ENCODE results near the gene PDPR. TPM values are rescaled to one million over a fixed set of nuclear protein-coding genes. Genes with fewer than 3 reads are reported as not detected.
"Not testable (repeated sequence)": the region's sequence is repeated elsewhere in the genome, so short reads cannot be mapped to it uniquely, and the experiment has no call there.

The PDPR gene
- polyA plus RNA-seq, 2 donors = 3.7 to 5.2 TPM

GRCh38 chr16:70174387-70174932 lies 60.3 kb downstream of the PDPR start:
- H3K4me3 ChIP-seq (ENCODE audit: low read depth in 1 of 2, low read length in 2 of 2); H3K9me3 ChIP-seq (ENCODE audit: control insufficient read depth in 2 of 2, insufficient read depth in 1 of 2, low read depth in 1 of 2, low read length in 1 of 2); H3K27ac ChIP-seq (ENCODE audit: low read depth in 2 of 2, low read length in 1 of 2); H3K36me3 ChIP-seq (ENCODE audit: control insufficient read depth in 2 of 2, insufficient read depth in 2 of 2, low read length in 1 of 2); H3K4me1 ChIP-seq (ENCODE audit: control insufficient read depth in 2 of 2, insufficient read depth in 2 of 2, low read length in 1 of 2); H3K27me3 ChIP-seq (ENCODE audit: control insufficient read depth in 1 of 2, insufficient read depth in 2 of 2, low read length in 2 of 2): not testable (repeated sequence)
- 55 to 68% methylated on average over 2 to 8 of the region's 21 CpGs for WGBS, 2 donors

DNA sequence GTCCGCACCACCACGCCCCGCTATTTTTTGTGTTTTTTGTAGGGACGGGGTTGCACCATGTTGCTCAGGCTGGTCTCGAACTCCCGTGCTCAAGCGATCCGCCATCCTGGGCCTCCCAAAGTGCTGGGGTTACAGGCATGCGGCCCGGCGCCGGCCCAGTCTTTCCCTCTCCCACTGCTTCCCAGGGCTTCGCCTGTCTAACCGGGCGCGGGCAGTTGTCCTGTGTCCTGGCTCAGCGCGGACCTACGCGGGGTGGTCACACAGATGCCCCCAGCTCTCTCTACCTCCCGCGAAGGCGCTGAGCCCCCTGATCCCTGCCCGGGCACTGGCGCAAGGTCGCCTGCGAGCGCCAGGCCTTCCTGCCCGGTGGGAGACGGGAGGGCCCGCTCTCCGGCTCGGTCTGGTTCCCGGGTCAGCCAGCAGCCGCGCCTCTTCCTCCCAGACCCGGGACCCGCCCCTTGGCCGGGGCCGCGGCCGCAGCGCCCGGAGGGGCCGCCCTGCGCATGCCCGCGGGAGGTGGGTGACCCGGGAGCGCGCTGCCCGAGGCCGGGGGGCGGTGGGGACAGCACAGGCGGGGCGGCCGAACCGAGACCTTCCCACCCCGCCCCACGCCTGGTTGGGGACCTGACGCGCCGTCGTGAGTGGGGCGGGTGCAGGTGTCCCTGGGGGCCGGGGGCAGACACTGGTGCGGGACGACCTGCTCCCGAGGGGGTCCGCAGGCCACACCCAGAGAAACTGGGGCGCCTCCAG lies 73.9 kb downstream of the PDPR start:
- not testable (repeated sequence) for H3K36me3 ChIP-seq (ENCODE audit: control insufficient read depth in 2 of 2, insufficient read depth in 2 of 2, low read length in 1 of 2); H3K27me3 ChIP-seq (ENCODE audit: control insufficient read depth in 1 of 2, insufficient read depth in 2 of 2, low read length in 2 of 2); H3K9me3 ChIP-seq (ENCODE audit: control insufficient read depth in 2 of 2, insufficient read depth in 1 of 2, low read depth in 1 of 2, low read length in 1 of 2); H3K4me1 ChIP-seq (ENCODE audit: control insufficient read depth in 2 of 2, insufficient read depth in 2 of 2, low read length in 1 of 2)
- WGBS, 2 donors = 17 to 19% methylated on average over 7 to 27 of the region's 71 CpGs
- Histone ChIP-seq H3K27ac (ENCODE audit: low read depth in 2 of 2, low read length in 1 of 2) (peak overlapping the region in 1 of 2 donors; percentile 30), H3K4me3 (ENCODE audit: low read depth in 1 of 2, low read length in 2 of 2) (peak overlapping the region in 1 of 2 donors; percentile 28)

DNA sequence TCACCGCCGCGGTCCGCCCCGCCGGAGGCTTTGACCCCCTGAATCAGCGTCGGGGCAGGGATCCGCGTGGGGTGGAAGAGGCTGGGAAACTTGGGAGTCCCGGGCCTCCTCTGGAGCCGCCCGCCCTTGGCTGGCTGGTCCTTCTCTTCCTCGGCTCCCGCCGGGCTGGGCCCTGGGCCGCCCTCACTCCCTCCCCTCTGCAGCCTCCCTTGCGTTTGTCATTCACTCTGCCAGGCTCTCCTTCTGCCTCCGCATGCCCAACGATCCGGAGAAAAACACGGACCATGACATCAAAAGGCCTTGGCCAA lies 74.4 kb downstream of the PDPR start:
- not testable (repeated sequence) for H3K27me3 ChIP-seq (ENCODE audit: control insufficient read depth in 1 of 2, insufficient read depth in 2 of 2, low read length in 2 of 2); H3K9me3 ChIP-seq (ENCODE audit: control insufficient read depth in 2 of 2, insufficient read depth in 1 of 2, low read depth in 1 of 2, low read length in 1 of 2); H3K4me1 ChIP-seq (ENCODE audit: control insufficient read depth in 2 of 2, insufficient read depth in 2 of 2, low read length in 1 of 2); H3K27ac ChIP-seq (ENCODE audit: low read depth in 2 of 2, low read length in 1 of 2); H3K36me3 ChIP-seq (ENCODE audit: control insufficient read depth in 2 of 2, insufficient read depth in 2 of 2, low read length in 1 of 2)
- peak overlapping the region in 1 of 2 donors; percentile 28 for H3K4me3 ChIP-seq (ENCODE audit: low read depth in 1 of 2, low read length in 2 of 2)
- 0 to 3% methylated on average over 2 to 11 of the region's 22 CpGs for WGBS, 2 donors

DNA sequence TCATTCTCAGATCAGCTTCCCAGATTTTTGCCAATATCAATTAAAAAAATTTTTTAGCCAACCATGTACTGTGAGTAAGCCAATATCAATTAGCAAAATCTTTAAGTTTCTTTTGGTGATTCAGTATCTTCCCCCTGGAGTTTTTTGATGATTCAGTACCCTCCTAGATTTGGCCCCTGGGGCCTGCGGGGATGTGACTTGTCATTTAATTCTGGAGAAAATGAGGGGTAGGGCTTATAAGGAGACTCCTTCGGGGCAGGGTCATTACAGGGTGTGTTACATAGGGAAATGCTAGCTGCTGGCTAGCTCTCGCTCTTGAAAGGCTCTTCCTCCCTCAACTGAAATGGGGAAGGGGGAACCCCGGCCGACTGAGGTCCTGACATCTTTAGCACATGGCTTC lies 76.4 kb downstream of the PDPR start:
- WGBS, 2 donors = no CpG with 5 or more reads among the region's 5 CpGs
- not testable (repeated sequence) for H3K4me1 ChIP-seq (ENCODE audit: control insufficient read depth in 2 of 2, insufficient read depth in 2 of 2, low read length in 1 of 2)

DNA sequence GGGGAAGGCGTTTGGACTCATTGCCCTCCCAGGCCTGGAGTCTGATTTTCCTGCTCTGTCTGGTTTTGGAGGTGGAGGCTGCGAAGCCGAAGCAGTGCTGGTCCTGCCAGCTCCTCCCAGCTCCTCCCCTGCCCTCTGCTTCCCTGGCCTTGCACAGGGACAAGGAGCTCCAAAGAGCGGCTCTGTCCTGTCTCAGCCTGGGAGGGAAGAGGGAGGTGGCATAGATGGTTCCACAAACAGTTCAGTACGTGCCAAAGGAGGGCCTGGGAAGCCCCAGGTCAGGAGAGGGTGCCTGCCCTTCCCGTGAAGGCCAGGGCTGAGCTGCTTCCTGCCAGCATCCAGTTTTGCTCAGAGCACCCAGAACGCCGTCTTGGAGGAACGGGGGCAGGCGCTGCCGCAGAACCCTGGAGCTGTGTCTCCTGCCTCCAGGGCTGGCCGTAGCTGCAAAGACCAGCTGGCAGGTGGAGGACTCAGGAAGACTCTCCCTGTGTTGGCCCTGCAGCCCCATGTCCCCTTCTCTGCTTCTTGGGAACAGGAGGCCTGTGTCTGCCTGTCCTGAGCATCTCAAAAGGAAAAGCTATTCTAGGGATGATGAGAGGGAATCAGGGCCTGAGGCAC lies 82.7 kb downstream of the PDPR start:
- not testable (repeated sequence) for H3K4me3 ChIP-seq (ENCODE audit: low read depth in 1 of 2, low read length in 2 of 2); H3K9me3 ChIP-seq (ENCODE audit: control insufficient read depth in 2 of 2, insufficient read depth in 1 of 2, low read depth in 1 of 2, low read length in 1 of 2); H3K27ac ChIP-seq (ENCODE audit: low read depth in 2 of 2, low read length in 1 of 2); H3K27me3 ChIP-seq (ENCODE audit: control insufficient read depth in 1 of 2, insufficient read depth in 2 of 2, low read length in 2 of 2); H3K4me1 ChIP-seq (ENCODE audit: control insufficient read depth in 2 of 2, insufficient read depth in 2 of 2, low read length in 1 of 2); H3K36me3 ChIP-seq (ENCODE audit: control insufficient read depth in 2 of 2, insufficient read depth in 2 of 2, low read length in 1 of 2)
- WGBS, 2 donors = 62 to 71% methylated on average over 6 to 8 of the region's 12 CpGs

More for the DNA sequence above, 76.4 kb downstream of the PDPR start:
- not testable (repeated sequence) for H3K9me3 ChIP-seq (ENCODE audit: control insufficient read depth in 2 of 2, insufficient read depth in 1 of 2, low read depth in 1 of 2, low read length in 1 of 2); H3K27ac ChIP-seq (ENCODE audit: low read depth in 2 of 2, low read length in 1 of 2); H3K4me3 ChIP-seq (ENCODE audit: low read depth in 1 of 2, low read length in 2 of 2); H3K36me3 ChIP-seq (ENCODE audit: control insufficient read depth in 2 of 2, insufficient read depth in 2 of 2, low read length in 1 of 2); H3K27me3 ChIP-seq (ENCODE audit: control insufficient read depth in 1 of 2, insufficient read depth in 2 of 2, low read length in 2 of 2)

DNA sequence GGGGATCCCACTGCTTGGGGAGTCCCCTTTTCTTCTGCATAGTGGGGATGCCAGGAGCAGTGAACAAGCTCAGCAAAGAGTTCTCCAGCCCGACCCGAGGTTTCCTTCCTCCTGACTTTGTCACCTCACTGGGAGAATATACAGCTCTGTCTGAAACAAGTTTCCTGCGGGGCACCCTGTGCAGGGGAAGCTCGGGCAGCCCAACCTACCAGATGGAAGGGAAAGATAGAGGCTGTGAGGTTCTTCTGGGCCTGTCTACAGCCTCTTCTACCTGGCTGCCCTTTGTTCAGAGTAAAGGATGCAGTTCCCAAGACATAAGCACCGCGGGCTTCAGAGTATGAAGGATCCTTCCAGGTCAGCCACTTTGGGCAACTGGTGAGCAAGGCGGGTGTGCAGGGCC lies 83.5 kb downstream of the PDPR start:
- not testable (repeated sequence) for H3K27ac ChIP-seq (ENCODE audit: low read depth in 2 of 2, low read length in 1 of 2); H3K9me3 ChIP-seq (ENCODE audit: control insufficient read depth in 2 of 2, insufficient read depth in 1 of 2, low read depth in 1 of 2, low read length in 1 of 2); H3K4me1 ChIP-seq (ENCODE audit: control insufficient read depth in 2 of 2, insufficient read depth in 2 of 2, low read length in 1 of 2); H3K27me3 ChIP-seq (ENCODE audit: control insufficient read depth in 1 of 2, insufficient read depth in 2 of 2, low read length in 2 of 2); H3K36me3 ChIP-seq (ENCODE audit: control insufficient read depth in 2 of 2, insufficient read depth in 2 of 2, low read length in 1 of 2); H3K4me3 ChIP-seq (ENCODE audit: low read depth in 1 of 2, low read length in 2 of 2)
- 73 to 74% methylated on average over 7 of the region's 7 CpGs for WGBS, 2 donors

DNA sequence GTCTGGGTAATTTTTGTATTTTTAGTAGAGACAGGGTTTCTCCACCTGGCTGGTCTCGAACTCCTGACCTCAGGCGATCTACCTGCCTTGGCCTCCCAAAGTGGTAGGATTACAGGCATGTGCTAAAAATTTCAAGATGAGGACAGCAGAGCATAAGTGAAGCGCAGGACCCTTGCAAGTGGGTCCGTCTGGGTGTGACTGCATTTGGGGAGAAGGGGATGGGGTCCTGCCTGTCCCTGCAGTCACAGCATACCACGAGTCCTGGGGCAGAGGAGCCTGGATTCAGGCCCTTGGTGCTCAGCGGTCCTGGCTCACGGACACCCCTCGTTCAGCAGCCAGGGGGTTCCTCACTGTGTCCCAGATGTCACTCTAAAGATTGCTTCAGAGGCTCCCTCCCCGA lies 84.1 kb downstream of the PDPR start:
- H3K27me3 ChIP-seq (ENCODE audit: control insufficient read depth in 1 of 2, insufficient read depth in 2 of 2, low read length in 2 of 2); H3K36me3 ChIP-seq (ENCODE audit: control insufficient read depth in 2 of 2, insufficient read depth in 2 of 2, low read length in 1 of 2); H3K9me3 ChIP-seq (ENCODE audit: control insufficient read depth in 2 of 2, insufficient read depth in 1 of 2, low read depth in 1 of 2, low read length in 1 of 2); H3K4me1 ChIP-seq (ENCODE audit: control insufficient read depth in 2 of 2, insufficient read depth in 2 of 2, low read length in 1 of 2); H3K4me3 ChIP-seq (ENCODE audit: low read depth in 1 of 2, low read length in 2 of 2); H3K27ac ChIP-seq (ENCODE audit: low read depth in 2 of 2, low read length in 1 of 2): not testable (repeated sequence)
- 85 to 92% methylated on average over 9 of the region's 9 CpGs for WGBS, 2 donors

DNA sequence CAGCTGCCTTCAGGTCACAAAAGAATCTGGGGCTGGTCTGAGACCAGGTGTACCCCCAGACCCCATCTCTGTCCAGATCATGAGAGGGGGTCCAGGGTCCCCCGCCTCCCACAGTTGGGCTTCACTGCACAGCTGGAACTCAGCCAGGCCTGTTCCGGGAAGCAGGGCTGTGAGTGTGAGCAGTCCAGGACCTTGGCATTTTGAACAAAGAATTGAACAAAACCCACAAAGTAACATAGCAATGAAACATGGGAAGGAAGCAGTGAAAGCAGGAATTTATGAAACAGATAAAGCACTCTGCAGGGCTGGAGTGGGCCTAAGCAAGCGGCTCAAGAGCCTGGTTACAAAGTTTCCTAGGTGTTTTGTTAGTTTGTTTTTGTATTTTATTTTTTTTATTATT lies 84.5 kb downstream of the PDPR start:
- H3K4me3 ChIP-seq (ENCODE audit: low read depth in 1 of 2, low read length in 2 of 2); H3K27me3 ChIP-seq (ENCODE audit: control insufficient read depth in 1 of 2, insufficient read depth in 2 of 2, low read length in 2 of 2): not testable (repeated sequence)
- 59 to 65% methylated on average over 3 of the region's 3 CpGs for WGBS, 2 donors

GRCh38 chr16:70199170-70199569 lies 85.0 kb downstream of the PDPR start:
- not testable (repeated sequence) for H3K27ac ChIP-seq (ENCODE audit: low read depth in 2 of 2, low read length in 1 of 2); H3K27me3 ChIP-seq (ENCODE audit: control insufficient read depth in 1 of 2, insufficient read depth in 2 of 2, low read length in 2 of 2); H3K36me3 ChIP-seq (ENCODE audit: control insufficient read depth in 2 of 2, insufficient read depth in 2 of 2, low read length in 1 of 2); H3K4me1 ChIP-seq (ENCODE audit: control insufficient read depth in 2 of 2, insufficient read depth in 2 of 2, low read length in 1 of 2); H3K9me3 ChIP-seq (ENCODE audit: control insufficient read depth in 2 of 2, insufficient read depth in 1 of 2, low read depth in 1 of 2, low read length in 1 of 2); H3K4me3 ChIP-seq (ENCODE audit: low read depth in 1 of 2, low read length in 2 of 2)
- 89 to 91% methylated on average over 9 of the region's 9 CpGs for WGBS, 2 donors

More for the DNA sequence above, 84.5 kb downstream of the PDPR start:
- not testable (repeated sequence) for H3K36me3 ChIP-seq (ENCODE audit: control insufficient read depth in 2 of 2, insufficient read depth in 2 of 2, low read length in 1 of 2); H3K9me3 ChIP-seq (ENCODE audit: control insufficient read depth in 2 of 2, insufficient read depth in 1 of 2, low read depth in 1 of 2, low read length in 1 of 2); H3K27ac ChIP-seq (ENCODE audit: low read depth in 2 of 2, low read length in 1 of 2); H3K4me1 ChIP-seq (ENCODE audit: control insufficient read depth in 2 of 2, insufficient read depth in 2 of 2, low read length in 1 of 2)

DNA sequence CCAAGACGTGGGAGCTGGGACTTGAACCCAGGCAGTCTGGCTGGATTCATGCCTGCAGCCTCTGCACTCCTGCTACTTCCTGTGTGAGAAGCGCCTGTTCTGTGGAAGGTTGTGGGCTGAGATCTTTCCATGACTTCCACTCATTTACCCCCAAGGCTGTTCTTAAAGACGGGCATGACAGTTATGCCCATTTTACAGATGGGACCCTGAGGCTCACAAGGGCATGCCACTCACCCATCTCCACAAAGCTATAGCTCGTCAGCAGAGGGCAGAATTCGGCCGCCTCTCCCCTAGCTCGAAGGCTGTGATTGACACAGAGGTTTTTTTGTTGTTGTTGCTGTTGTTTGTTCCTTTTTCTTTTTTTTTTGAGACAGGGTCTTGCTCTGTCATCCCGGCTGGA lies 85.9 kb downstream of the PDPR start:
- not testable (repeated sequence) for H3K4me1 ChIP-seq (ENCODE audit: control insufficient read depth in 2 of 2, insufficient read depth in 2 of 2, low read length in 1 of 2)

More for the DNA sequence above, 85.9 kb downstream of the PDPR start:
- 83 to 90% methylated on average over 7 to 8 of the region's 8 CpGs for whole genome bisulfite sequencing, 2 donors
- not testable (repeated sequence) for H3K9me3 ChIP-seq (ENCODE audit: control insufficient read depth in 2 of 2, insufficient read depth in 1 of 2, low read depth in 1 of 2, low read length in 1 of 2); H3K27ac ChIP-seq (ENCODE audit: low read depth in 2 of 2, low read length in 1 of 2); H3K36me3 ChIP-seq (ENCODE audit: control insufficient read depth in 2 of 2, insufficient read depth in 2 of 2, low read length in 1 of 2); H3K27me3 ChIP-seq (ENCODE audit: control insufficient read depth in 1 of 2, insufficient read depth in 2 of 2, low read length in 2 of 2); H3K4me3 ChIP-seq (ENCODE audit: low read depth in 1 of 2, low read length in 2 of 2)

All from esophagus (tissue), 2 donors.